Smooth muscle cell (in vitro differentiated cells): ENCODE measurements around the gene PDXP. TPM values are rescaled to one million over a fixed set of nuclear protein-coding genes. Genes with fewer than 3 reads are reported as not detected.

ENCODE experiments used
- DNase-seq: peaks from one replicate; lab custom pipeline; 2025; ENCODE audit not compliant: unreplicated experiment; lab: John Stamatoyannopoulos, UW
- H2AFZ ChIP-seq: fragments of 200-600 bp; sonication (generic); 2 replicates; pipeline ENCODE4 v1.6.0; 2016; ENCODE audit warnings: antibody characterized with exemption, low read depth, mild to moderate bottlenecking
- H3F3A ChIP-seq: fragments of 200-600 bp; sonication (generic); 2 replicates; pipeline ENCODE4 v1.6.0; 2017; ENCODE audit warnings: antibody characterized with exemption, low read depth
- H3K27ac ChIP-seq: fragments of 200-600 bp; sonication (generic); 2 replicates; pipeline ENCODE4 v1.5.1; 2016; ENCODE audit warnings: low read depth, mild to moderate bottlenecking
- H3K27me3 ChIP-seq: fragments of 200-600 bp; sonication (generic); 2 replicates; pipeline ENCODE4 v1.6.1; 2016; ENCODE audit warnings: low read depth, mild to moderate bottlenecking
- H3K36me3 ChIP-seq: fragments of 200-600 bp; sonication (generic); 2 replicates; pipeline ENCODE4 v1.5.1; 2016; ENCODE audit warnings: low read depth
- H3K4me1 ChIP-seq: fragments of 200-600 bp; sonication (generic); 2 replicates; pipeline ENCODE4 v1.5.1; 2016; ENCODE audit warnings: low read depth
- H3K4me2 ChIP-seq: fragments of 200-600 bp; sonication (generic); 2 replicates; pipeline ENCODE4 v1.6.0; 2016; ENCODE audit warnings: mild to moderate bottlenecking
- H3K4me3 ChIP-seq: fragments of 200-600 bp; sonication (generic); 2 replicates; pipeline ENCODE4 v1.5.1; 2016; ENCODE audit warnings: mild to moderate bottlenecking
- H3K79me2 ChIP-seq: fragments of 200-600 bp; sonication (generic); 2 replicates; pipeline ENCODE4 v1.6.0; 2016; ENCODE audit warnings: low read depth, mild to moderate bottlenecking
- H3K9ac ChIP-seq: fragments of 200-600 bp; sonication (generic); 2 replicates; pipeline ENCODE4 v1.6.0; 2016; ENCODE audit warnings: low read depth
- H3K9me3 ChIP-seq: fragments of 200-600 bp; sonication (generic); replicated peaks from 2 replicates; pipeline ENCODE4 v1.5.1; 2016; ENCODE audit warnings: low read depth
- H4K20me1 ChIP-seq: fragments of 200-600 bp; sonication (generic); 2 replicates; pipeline ENCODE4 v1.6.0; 2016; ENCODE audit warnings: low read depth
- WGBS: methylation state at CpG from one replicate; pipeline ENCODE4 v1.1.7; 2016; ENCODE audit warnings: low lambda C conversion rate; 5-methylcytosine and 5-hydroxymethylcytosine counted together
- polyA plus RNA-seq: library from polyadenylated mRNA; unstranded; fragments of >200 nt; fragmentation: Nextera tagmentation; extraction: Ambion mirVana; gene quantifications from 2 replicates; pipeline ENCODE4 v1.2.1, GENCODE V29; 2016
- total RNA-seq: library from RNA; depleted of rRNA; stranded (reverse); fragments of >200 nt; gene quantifications from 2 replicates; pipeline ENCODE4 v1.2.3, GENCODE V29; 2014
- TF ChIP-seq, protein P1 (sequence below): fragments of 200-600 bp; sonication (generic); IDR thresholded peaks from 2 replicates; pipeline ENCODE4 v1.5.1; 2017; ENCODE audit warnings: borderline replicate concordance, mild to moderate bottlenecking, antibody characterized with exemption; ENCODE audit not compliant: insufficient read depth, poor library complexity, severe bottlenecking

The PDXP gene
- total and polyA plus RNA-seq, 2 experiments from 2014 or later, result 16.5 to 20.7 TPM

GRCh38 chr22:37677493-37677974 is 19.0 kb downstream of the PDXP start:
- Histone ChIP-seq H3K27ac (peak overlapping the region; percentile 92), H3K79me2 (peaks cover 23% of the 10 kb centered on the region), H3K9me3 (no peaks in the 10 kb centered on the region), H3K9ac (peak overlapping the region; percentile 72), H4K20me1 (peaks cover 43% of the 10 kb centered on the region), H3K4me2 (peak overlapping the region; percentile 97), H3K27me3 (no peaks in the 10 kb centered on the region), H3K4me3 (peak overlapping the region; percentile 74), H2AFZ (no peak overlapping the region), H3K36me3 (no peaks in the 10 kb centered on the region), H3K4me1 (peaks cover 3% of the 10 kb centered on the region), H3F3A (peaks cover 45% of the 10 kb centered on the region)
- no peak for DNase-seq
- TF ChIP-seq, protein P1, sequence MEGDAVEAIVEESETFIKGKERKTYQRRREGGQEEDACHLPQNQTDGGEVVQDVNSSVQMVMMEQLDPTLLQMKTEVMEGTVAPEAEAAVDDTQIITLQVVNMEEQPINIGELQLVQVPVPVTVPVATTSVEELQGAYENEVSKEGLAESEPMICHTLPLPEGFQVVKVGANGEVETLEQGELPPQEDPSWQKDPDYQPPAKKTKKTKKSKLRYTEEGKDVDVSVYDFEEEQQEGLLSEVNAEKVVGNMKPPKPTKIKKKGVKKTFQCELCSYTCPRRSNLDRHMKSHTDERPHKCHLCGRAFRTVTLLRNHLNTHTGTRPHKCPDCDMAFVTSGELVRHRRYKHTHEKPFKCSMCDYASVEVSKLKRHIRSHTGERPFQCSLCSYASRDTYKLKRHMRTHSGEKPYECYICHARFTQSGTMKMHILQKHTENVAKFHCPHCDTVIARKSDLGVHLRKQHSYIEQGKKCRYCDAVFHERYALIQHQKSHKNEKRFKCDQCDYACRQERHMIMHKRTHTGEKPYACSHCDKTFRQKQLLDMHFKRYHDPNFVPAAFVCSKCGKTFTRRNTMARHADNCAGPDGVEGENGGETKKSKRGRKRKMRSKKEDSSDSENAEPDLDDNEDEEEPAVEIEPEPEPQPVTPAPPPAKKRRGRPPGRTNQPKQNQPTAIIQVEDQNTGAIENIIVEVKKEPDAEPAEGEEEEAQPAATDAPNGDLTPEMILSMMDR, result no peak
- 65% methylated on average over 15 of the region's 15 CpGs for WGBS

DNA sequence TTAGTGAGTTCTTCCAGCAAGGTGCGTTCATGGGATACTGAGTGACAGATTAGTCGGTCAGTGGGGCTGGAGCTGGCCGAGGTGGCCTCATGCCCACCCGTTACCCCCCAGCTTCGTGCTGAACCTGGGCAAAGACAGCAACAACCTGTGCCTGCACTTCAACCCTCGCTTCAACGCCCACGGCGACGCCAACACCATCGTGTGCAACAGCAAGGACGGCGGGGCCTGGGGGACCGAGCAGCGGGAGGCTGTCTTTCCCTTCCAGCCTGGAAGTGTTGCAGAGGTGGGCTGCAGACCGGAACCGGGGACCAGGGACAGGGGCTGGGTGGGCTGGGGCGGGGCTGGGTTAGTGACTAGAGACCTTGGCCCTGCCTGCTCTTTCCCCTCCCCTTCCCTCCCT is 19.8 kb downstream of the PDXP start:
- Histone ChIP-seq H3K9ac (no peak overlapping the region), H2AFZ (no peak overlapping the region), H3K27ac (peak overlapping the region; percentile 92), H3K4me2 (peak overlapping the region; percentile 97), H3K27me3 (no peaks in the 10 kb centered on the region), H4K20me1 (peaks cover 43% of the 10 kb centered on the region), H3F3A (peaks cover 45% of the 10 kb centered on the region), H3K79me2 (peaks cover 23% of the 10 kb centered on the region), H3K9me3 (no peaks in the 10 kb centered on the region), H3K4me3 (no peak overlapping the region), H3K4me1 (peaks cover 3% of the 10 kb centered on the region), H3K36me3 (no peaks in the 10 kb centered on the region)
- no peak for DNase-seq
- WGBS, result 84% methylated on average over 18 of the region's 18 CpGs
- TF ChIP-seq, protein P1, result no peak

DNA sequence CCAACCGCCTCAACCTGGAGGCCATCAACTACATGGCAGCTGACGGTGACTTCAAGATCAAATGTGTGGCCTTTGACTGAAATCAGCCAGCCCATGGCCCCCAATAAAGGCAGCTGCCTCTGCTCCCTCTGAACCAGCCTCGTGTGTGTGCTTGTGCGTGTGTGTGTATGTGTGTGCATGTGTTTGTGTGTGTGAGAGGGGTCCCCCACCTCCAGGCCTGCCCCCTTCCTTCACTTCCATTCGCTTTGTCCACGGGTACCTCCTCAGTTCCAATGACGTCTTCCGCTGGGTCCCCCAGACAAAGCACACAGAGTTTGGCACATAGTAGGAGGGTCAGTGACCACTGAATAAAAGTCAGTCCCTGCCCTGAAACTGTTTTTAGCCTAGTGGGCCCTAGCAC is 21.1 kb downstream of the PDXP start:
- peaks cover 23% of the 10 kb centered on the region for H3K79me2 ChIP-seq
- H4K20me1 ChIP-seq, result peaks cover 43% of the 10 kb centered on the region
- H3F3A ChIP-seq, result peaks cover 45% of the 10 kb centered on the region
- no peak overlapping the region for H3K27ac ChIP-seq
- TF ChIP-seq, protein P1, result no peak
- no peak for DNase-seq
- no peaks in the 10 kb centered on the region for H3K9me3 ChIP-seq
- H3K9ac ChIP-seq, result no peak overlapping the region
- H3K4me1 ChIP-seq, result peaks cover 3% of the 10 kb centered on the region
- no peaks in the 10 kb centered on the region for H3K36me3 ChIP-seq
- no peaks in the 10 kb centered on the region for H3K27me3 ChIP-seq
- WGBS, result 92% methylated on average over 8 of the region's 8 CpGs
- H2AFZ ChIP-seq, result no peak overlapping the region
- no peak overlapping the region for H3K4me3 ChIP-seq
- no peak overlapping the region for H3K4me2 ChIP-seq

GRCh38 chr22:37680191-37680851 is 21.8 kb downstream of the PDXP start:
- H3K27me3 ChIP-seq, result no peaks in the 10 kb centered on the region
- DNase-seq, result no peak
- H2AFZ ChIP-seq, result no peak overlapping the region
- H3K4me2 ChIP-seq, result no peak overlapping the region
- no peak overlapping the region for H3K9ac ChIP-seq
- H3F3A ChIP-seq, result peaks cover 48% of the 10 kb centered on the region
- peak overlapping the region; percentile 26 for H3K27ac ChIP-seq
- TF ChIP-seq, protein P1, result no peak
- WGBS, result 88% methylated on average over 7 of the region's 7 CpGs
- H3K9me3 ChIP-seq, result no peaks in the 10 kb centered on the region
- no peaks in the 10 kb centered on the region for H3K36me3 ChIP-seq
- peaks cover 3% of the 10 kb centered on the region for H3K4me1 ChIP-seq
- H3K79me2 ChIP-seq, result peaks cover 23% of the 10 kb centered on the region
- H4K20me1 ChIP-seq, result peaks cover 43% of the 10 kb centered on the region
- no peak overlapping the region for H3K4me3 ChIP-seq
